CD4-positive, alpha-beta T cell treated with Interleukin-12 subunit alpha and Interleukin-12 subunit beta, for 1 hour (primary cell): Measurements from ENCODE around the gene ZNF639.
A peak's percentile ranks its signal among the peaks of the same experiment; 100 is the strongest.

Source experiments
- DNase-seq: peaks from one replicate; pipeline ENCODE4 v3.0.0-alpha.2; 2020

ZNF639 gene

GRCh38 chr3:179321668-179322285 is 1.1 kb upstream of the ZNF639 start:
- peak; percentile 31 for DNase-seq

GRCh38 chr3:179323197-179324110 is 623 bp downstream of the ZNF639 start:
- DNase-seq = peak; percentile 69

GRCh38 chr3:179324270-179324754 is 1.5 kb downstream of the ZNF639 start:
- peak; percentile 29 for DNase-seq

- no peak for DNase-seq
Measured at GRCh38 chr3:179330438-179330837, 7.6 kb downstream of the ZNF639 start.

GRCh38 chr3:179332240-179332639 is 9.4 kb downstream of the ZNF639 start:
- DNase-seq = no peak

GRCh38 chr3:179333084-179333483 is 10.3 kb downstream of the ZNF639 start:
- no peak for DNase-seq

GRCh38 chr3:179336345-179336929 is 13.6 kb downstream of the ZNF639 start:
- no peak for DNase-seq

GRCh38 chr3:179347345-179348194 is 24.7 kb downstream of the ZNF639 start, which contains the start of gene MFN1:
Gene MFN1 (plus strand): TSS chr3:179347709. CDS start chr3:179348852, 1,143 bp downstream.
- DNase-seq = peak; percentile 91

GRCh38 chr3:179348325-179349013 is 25.6 kb downstream of the ZNF639 start:
- DNase-seq = no peak

GRCh38 chr3:179355996-179356395 is 33.2 kb downstream of the ZNF639 start:
- DNase-seq = no peak

GRCh38 chr3:179363332-179363731 is 40.5 kb downstream of the ZNF639 start:
- no peak for DNase-seq

- DNase-seq = no peak
Measured at GRCh38 chr3:179369621-179370020, 46.8 kb downstream of the ZNF639 start.

- no peak for DNase-seq
Measured at GRCh38 chr3:179373938-179374337, 51.1 kb downstream of the ZNF639 start.

- DNase-seq = no peak
Measured at GRCh38 chr3:179375091-179375999, 52.5 kb downstream of the ZNF639 start.

- no peak for DNase-seq
Measured at GRCh38 chr3:179376474-179376873, 53.6 kb downstream of the ZNF639 start.
